ENCODE data around the gene KSR2. TPM values are rescaled to one million over a fixed set of nuclear protein-coding genes. Genes with fewer than 3 reads are reported as not detected.

KSR2 gene
- total and polyA plus RNA-seq, 9 donors = under 0.01 to 0.15 (median 0.08) TPM; not detected in 4

DNA sequence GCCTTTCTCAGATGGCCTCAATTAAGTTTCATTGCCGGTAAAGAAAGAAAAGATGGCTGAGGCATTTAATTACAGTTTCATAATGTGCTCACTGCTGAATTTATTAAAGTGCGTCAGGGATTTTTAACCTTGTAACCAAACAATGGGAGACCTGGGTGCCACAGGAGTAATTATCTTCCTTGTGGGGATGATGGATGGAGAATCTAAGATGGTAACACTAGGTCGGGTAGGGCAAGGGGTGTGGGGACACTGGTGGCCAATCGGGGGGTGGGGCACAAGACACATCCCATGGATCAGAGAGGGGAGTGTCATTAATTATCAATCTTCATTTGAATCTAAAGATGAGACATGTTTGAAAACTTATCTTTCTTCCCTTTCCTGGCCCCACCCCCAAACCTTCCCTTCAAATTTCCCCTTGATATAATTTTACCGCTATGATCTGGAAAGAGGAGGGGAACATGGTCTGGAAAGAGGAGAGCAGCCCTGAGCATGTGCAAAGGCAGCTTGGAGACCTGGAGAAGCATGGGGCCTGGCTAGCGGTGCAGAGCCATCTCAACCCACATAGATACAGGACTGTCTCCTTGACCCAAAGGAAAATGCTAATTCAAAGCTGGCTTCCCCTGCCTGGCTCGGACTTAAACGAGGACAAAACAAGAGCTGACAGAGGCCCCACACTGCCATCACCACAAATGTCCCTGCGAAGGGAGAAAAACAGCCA is 376.0 kb downstream of the KSR2 start:
- 27 to 40% (median 34%) methylated on average over 9 of the region's 9 CpGs for WGBS, 3 donors
- TF ChIP-seq EP300 (IDR thresholded peaks at IDR 0.05) (no peak), POLR2A (IDR thresholded peaks at IDR 0.05) (no peak)
- TF ChIP-seq, protein P1, sequence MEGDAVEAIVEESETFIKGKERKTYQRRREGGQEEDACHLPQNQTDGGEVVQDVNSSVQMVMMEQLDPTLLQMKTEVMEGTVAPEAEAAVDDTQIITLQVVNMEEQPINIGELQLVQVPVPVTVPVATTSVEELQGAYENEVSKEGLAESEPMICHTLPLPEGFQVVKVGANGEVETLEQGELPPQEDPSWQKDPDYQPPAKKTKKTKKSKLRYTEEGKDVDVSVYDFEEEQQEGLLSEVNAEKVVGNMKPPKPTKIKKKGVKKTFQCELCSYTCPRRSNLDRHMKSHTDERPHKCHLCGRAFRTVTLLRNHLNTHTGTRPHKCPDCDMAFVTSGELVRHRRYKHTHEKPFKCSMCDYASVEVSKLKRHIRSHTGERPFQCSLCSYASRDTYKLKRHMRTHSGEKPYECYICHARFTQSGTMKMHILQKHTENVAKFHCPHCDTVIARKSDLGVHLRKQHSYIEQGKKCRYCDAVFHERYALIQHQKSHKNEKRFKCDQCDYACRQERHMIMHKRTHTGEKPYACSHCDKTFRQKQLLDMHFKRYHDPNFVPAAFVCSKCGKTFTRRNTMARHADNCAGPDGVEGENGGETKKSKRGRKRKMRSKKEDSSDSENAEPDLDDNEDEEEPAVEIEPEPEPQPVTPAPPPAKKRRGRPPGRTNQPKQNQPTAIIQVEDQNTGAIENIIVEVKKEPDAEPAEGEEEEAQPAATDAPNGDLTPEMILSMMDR (IDR thresholded peaks at IDR 0.05) = no peak

DNA sequence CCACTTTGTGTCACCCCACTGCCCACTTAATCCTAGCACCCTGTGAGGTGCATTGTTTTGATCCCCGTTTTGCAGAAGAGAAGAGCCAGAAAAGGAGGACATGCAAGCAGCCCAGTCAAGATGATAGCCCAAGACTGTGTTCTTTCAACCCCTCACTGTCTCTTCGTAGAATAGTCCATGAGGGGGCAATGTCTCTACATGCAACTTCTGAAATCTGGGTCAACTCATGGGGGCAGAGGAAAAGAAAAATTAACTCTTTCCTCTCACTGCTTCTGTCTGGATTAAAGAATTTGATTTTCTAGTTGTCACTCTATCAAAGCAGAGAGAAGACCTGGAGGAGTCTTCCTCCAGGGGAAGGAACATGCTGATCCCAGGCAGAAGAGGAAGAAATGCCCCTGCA is 377.8 kb downstream of the KSR2 start:
- Histone ChIP-seq H3K27me3 (no peaks in the 10 kb centered on the region), H3K9me3 (no peaks in the 10 kb centered on the region), H3K36me3 (no peaks in the 10 kb centered on the region), H3K4me3 (no peak overlapping the region), H3K4me1 (ENCODE audit: insufficient read depth) (no peaks in the 10 kb centered on the region), H3K27ac (no peak overlapping the region)
- TF ChIP-seq POLR2A (IDR thresholded peaks at IDR 0.05) (no peak), EP300 (IDR thresholded peaks at IDR 0.05) (no peak)
- TF ChIP-seq, protein P1 (IDR thresholded peaks at IDR 0.05) = no peak
- intact Hi-C loops (cut with DNase I) = no loop called here
- DNase-seq = no peak
- WGBS, 3 donors = 38 to 54% (median 39%) methylated on average over 2 of the region's 2 CpGs

More for the DNA sequence above, 376.0 kb downstream of the KSR2 start:
- DNase-seq = no peak
- Histone ChIP-seq H3K4me3 (no peak overlapping the region), H3K27ac (no peak overlapping the region), H3K4me1 (ENCODE audit: insufficient read depth) (no peaks in the 10 kb centered on the region), H3K36me3 (no peaks in the 10 kb centered on the region), H3K27me3 (no peaks in the 10 kb centered on the region), H3K9me3 (no peaks in the 10 kb centered on the region)
- intact Hi-C loops (cut with DNase I) = no loop called here

DNA sequence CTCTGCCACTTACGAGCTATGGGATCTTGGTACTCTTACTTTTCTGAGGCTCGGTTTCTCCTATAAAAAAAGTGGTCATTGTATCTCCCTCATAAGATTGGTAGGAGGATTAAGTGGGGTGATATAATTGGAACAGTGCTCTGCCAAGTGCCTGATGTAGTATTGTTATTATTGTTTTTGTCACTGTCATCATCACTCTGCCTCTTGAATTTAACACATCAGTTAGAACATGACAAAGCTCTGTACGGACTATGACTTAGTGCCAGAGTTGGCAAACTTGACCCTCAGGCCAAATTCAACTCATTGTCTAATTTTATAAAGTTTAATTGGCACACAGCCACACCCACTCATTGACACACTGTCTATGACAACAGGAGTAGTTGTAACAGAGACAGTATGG is 378.4 kb downstream of the KSR2 start:
- no peaks in the 10 kb centered on the region for H3K9me3 ChIP-seq
- intact Hi-C loops (cut with DNase I) = no loop called here
- H3K4me3 ChIP-seq = no peak overlapping the region
- TF ChIP-seq EP300 (IDR thresholded peaks at IDR 0.05) (no peak), POLR2A (IDR thresholded peaks at IDR 0.05) (no peak)
- H3K36me3 ChIP-seq = no peaks in the 10 kb centered on the region
- DNase-seq = no peak
- H3K27me3 ChIP-seq = no peaks in the 10 kb centered on the region
- WGBS, 3 donors = 79 to 90% (median 85%) methylated on average over 3 of the region's 3 CpGs
- no peaks in the 10 kb centered on the region for H3K4me1 ChIP-seq (ENCODE audit: insufficient read depth)
- H3K27ac ChIP-seq = no peak overlapping the region

DNA sequence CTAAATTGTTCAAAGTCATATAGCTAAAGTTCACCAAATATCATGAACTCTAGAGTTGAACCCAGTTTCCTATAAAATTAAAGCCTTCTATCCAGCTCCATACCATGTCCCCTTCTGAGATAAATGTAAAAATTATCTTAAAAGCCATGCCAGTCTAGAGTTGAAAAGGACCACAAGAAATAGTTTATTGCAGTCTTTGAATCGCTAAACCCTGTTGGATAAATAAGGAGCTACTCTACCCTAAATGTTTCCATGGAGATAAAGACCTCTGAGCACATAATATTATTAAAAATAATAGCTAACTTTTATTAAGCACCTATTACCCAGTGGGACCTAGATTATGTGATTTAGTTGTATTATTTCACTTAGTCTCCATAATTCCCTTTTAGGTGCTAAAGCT is 379.8 kb downstream of the KSR2 start:
- no peak for TF ChIP-seq EP300 (IDR thresholded peaks at IDR 0.05)
- TF ChIP-seq, protein P1 (IDR thresholded peaks at IDR 0.05) = no peak
- no peak for TF ChIP-seq POLR2A (IDR thresholded peaks at IDR 0.05)
- Histone ChIP-seq H3K4me3 (no peak overlapping the region), H3K36me3 (no peaks in the 10 kb centered on the region), H3K27me3 (no peaks in the 10 kb centered on the region), H3K27ac (no peak overlapping the region), H3K9me3 (no peaks in the 10 kb centered on the region), H3K4me1 (ENCODE audit: insufficient read depth) (no peaks in the 10 kb centered on the region)
- intact Hi-C loops (cut with DNase I) = no loop called here
- no peak for DNase-seq
- WGBS, 3 donors = 74 to 82% (median 76%) methylated on average over 1 of the region's 1 CpG

DNA sequence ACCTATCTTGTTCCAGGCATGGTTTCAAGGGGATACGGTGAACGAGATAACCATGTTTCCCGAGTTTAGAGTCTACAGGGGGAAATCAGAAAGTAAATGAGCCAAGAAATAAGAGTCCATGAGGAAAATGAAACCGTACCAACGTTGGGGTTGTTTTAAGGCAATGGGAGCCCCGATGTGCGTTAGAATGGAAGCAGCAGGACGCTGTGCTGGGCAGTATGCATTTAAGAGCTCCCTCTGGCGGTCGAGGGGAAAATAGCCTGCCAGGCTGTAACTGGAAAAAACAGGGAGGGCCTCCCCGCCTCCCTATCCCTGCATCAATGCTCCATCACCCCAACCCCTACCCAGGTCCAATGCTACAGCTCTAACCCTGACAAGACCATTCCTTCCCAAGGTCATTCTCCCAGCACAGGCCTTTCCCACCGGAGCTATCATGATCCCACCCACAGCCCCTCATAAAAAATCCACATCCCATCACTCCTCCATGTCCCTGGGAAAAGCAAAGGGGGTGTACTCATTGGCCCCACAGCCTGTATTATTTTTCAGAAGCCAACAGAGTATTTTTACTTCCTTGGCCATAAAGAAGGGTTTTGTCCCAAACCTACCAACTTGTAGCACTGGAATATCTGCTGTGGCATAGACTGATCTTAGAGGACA is 381.0 kb downstream of the KSR2 start:
- peak in 4 of 5 donors; percentile 10 to 36 (median 17) for DNase-seq
- TF ChIP-seq POLR2A (IDR thresholded peaks at IDR 0.05) = no peak
- TF ChIP-seq, protein P1 (IDR thresholded peaks at IDR 0.05) = no peak
- TF ChIP-seq EP300 (IDR thresholded peaks at IDR 0.05) = no peak
- no peaks in the 10 kb centered on the region for H3K36me3 ChIP-seq
- H3K27ac ChIP-seq = no peak overlapping the region
- no peak overlapping the region for H3K4me3 ChIP-seq
- WGBS, 3 donors = 10 to 14% (median 12%) methylated on average over 12 of the region's 12 CpGs
- H3K27me3 ChIP-seq = no peaks in the 10 kb centered on the region
- intact Hi-C loops (cut with DNase I) = no loop called here
- no peaks in the 10 kb centered on the region for H3K9me3 ChIP-seq
- H3K4me1 ChIP-seq (ENCODE audit: insufficient read depth) = no peaks in the 10 kb centered on the region

All from ovary (tissue), 9 donors.